Stimulated activated CD4-positive, alpha-beta T cell treated with anti-CD3 and anti-CD28 coated beads, Interleukin-4, amount 100 ng/mL, for 1 hour (primary cell): ENCODE measurements around the gene PDXP.
A peak's percentile ranks its signal among the peaks of the same experiment; 100 is the strongest.
"Not testable (repeated sequence)": the region's sequence is repeated elsewhere in the genome, so short reads cannot be mapped to it uniquely, and the experiment has no call there.

Experiments
- DNase-seq: peaks from one replicate; pipeline ENCODE4 v3.0.0-alpha.2; 2020

Gene PDXP

GRCh38 chr22:37658133-37659065 lies at the start of gene PDXP:
Gene PDXP, plus strand, starts transcription at chr22:37658723. Its CDS starts 60 bp downstream, at chr22:37658783.
- DNase-seq = peak; percentile 99

- no peak for DNase-seq
These were observed 49.0 kb upstream of the PDXP start for GRCh38 chr22:37609240-37610152.

- DNase-seq = not testable (repeated sequence)
These were observed 48.4 kb upstream of the PDXP start for GRCh38 chr22:37610153-37610475.

- no peak for DNase-seq
These were observed 47.9 kb upstream of the PDXP start for GRCh38 chr22:37610480-37611129.

GRCh38 chr22:37611207-37611606 lies 47.3 kb upstream of the PDXP start:
- DNase-seq = no peak

GRCh38 chr22:37616201-37617083 lies 42.1 kb upstream of the PDXP start:
- no peak for DNase-seq

- DNase-seq = no peak
These were observed 41.1 kb upstream of the PDXP start for GRCh38 chr22:37617431-37617830.

- DNase-seq = no peak
These were observed 40.4 kb upstream of the PDXP start for GRCh38 chr22:37618072-37618656.

- DNase-seq = no peak
These were observed 39.8 kb upstream of the PDXP start for GRCh38 chr22:37618674-37619073.

- no peak for DNase-seq
These were observed 38.5 kb upstream of the PDXP start for GRCh38 chr22:37619991-37620390.

GRCh38 chr22:37621352-37621860 lies 37.1 kb upstream of the PDXP start:
- no peak for DNase-seq

- DNase-seq = peak; percentile 74
These were observed 35.2 kb upstream of the PDXP start for GRCh38 chr22:37623075-37624016.

- DNase-seq = no peak
These were observed 34.5 kb upstream of the PDXP start for GRCh38 chr22:37624017-37624365.

- DNase-seq = no peak
These were observed 33.6 kb upstream of the PDXP start for GRCh38 chr22:37624876-37625275.

- no peak for DNase-seq
These were observed 32.8 kb upstream of the PDXP start for GRCh38 chr22:37625737-37626136.

- DNase-seq = no peak
These were observed 32.4 kb upstream of the PDXP start for GRCh38 chr22:37626144-37626543.

GRCh38 chr22:37626556-37627075 lies 31.9 kb upstream of the PDXP start:
- DNase-seq = no peak

GRCh38 chr22:37627121-37627520 lies 31.4 kb upstream of the PDXP start:
- no peak for DNase-seq

- peak; percentile 48 for DNase-seq
These were observed 31.0 kb upstream of the PDXP start for GRCh38 chr22:37627545-37627944.

GRCh38 chr22:37628830-37629229 lies 29.7 kb upstream of the PDXP start:
- no peak for DNase-seq
